ENCODE measurements around the gene MACROD1.

- TF ChIP-seq EZH2 (IDR thresholded peaks at IDR 0.05) (no peak), FOXP2 (optimal IDR thresholded peaks at IDR 0.05; ENCODE audit: control extremely low read depth, extremely low read length, insufficient read depth) (no peak)
Measured at GRCh38 chr11:64103277-64103985, 62.5 kb downstream of the MACROD1 start.

Measured in SK-N-MC (cell line).